Uterus (tissue), 4 donors: ENCODE measurements around the gene EMD. TPM values are rescaled to one million over a fixed set of nuclear protein-coding genes. Genes with fewer than 3 reads are reported as not detected.

Experiments used
- DNase-seq, 2 donors: peaks; one replicate each; pipeline ENCODE4 v3.0.0-alpha.2; 2019 to 2020
- H3K27ac ChIP-seq, 2 donors: fragments of 200-600 bp; sonication (generic); 1 replicate in 1 of 2; 2 replicates in 1 of 2; pipeline ENCODE4 v1.5.1; 2016 to 2018
- H3K27me3 ChIP-seq, 2 donors: fragments of 200-600 bp; sonication (generic); one replicate each; pipeline ENCODE4 v1.5.1; 2018 to 2019; ENCODE audit warnings: control low read depth in 1 of 2
- H3K36me3 ChIP-seq, 2 donors: fragments of 200-600 bp; sonication (generic); one replicate each; pipeline ENCODE4 v1.5.1; 2019; ENCODE audit warnings: control low read depth in 1 of 2
- H3K4me1 ChIP-seq, 2 donors: fragments of 200-600 bp; sonication (generic); one replicate each; pipeline ENCODE4 v1.5.1; 2018 to 2019; ENCODE audit warnings: control low read depth in 1 of 2
- H3K4me3 ChIP-seq, 2 donors: fragments of 200-600 bp; sonication (generic); 1 replicate in 1 of 2; 2 replicates in 1 of 2; pipeline ENCODE4 v1.5.1; 2018 to 2019; ENCODE audit warnings: mild to moderate bottlenecking in 1 of 2
- H3K9me3 ChIP-seq, 2 donors: fragments of 200-600 bp; sonication (generic); one replicate each; pipeline ENCODE4 v1.5.1; 2019; ENCODE audit warnings: control low read depth in 1 of 2
- CTCF ChIP-seq, 4 experiments: fragments of 200-600 bp in 2 of 4; fragments of 450-650 bp in 2 of 4; sonication (generic) in 2 of 4; IDR thresholded peaks; one replicate each; pipeline ENCODE4 v1.5.1; 2016 to 2019; ENCODE audit warnings: antibody characterized with exemption in 4 of 4, mild to moderate bottlenecking in 2 of 4, moderate library complexity in 1 of 4
- POLR2A ChIP-seq, 2 donors: fragments of 450-650 bp; IDR thresholded peaks; one replicate each; pipeline ENCODE4 v1.6.1; 2016; ENCODE audit warnings: antibody characterized with exemption in 2 of 2, mild to moderate bottlenecking in 1 of 2, moderate library complexity in 1 of 2
- intact Hi-C: fragments of 100-400 bp; cut with DNase I; formaldehyde crosslinking; loops from one replicate; pipeline ENCODE4 v1.15.1; 2023; ENCODE audit warnings: low total_unique reads
- total RNA-seq, 4 donors: library from RNA; depleted of rRNA in 3 of 4; stranded (reverse); fragments of >200 nt in 3 of 4; gene quantifications; one replicate each; pipeline versions ENCODE4 v1.1.0 to v1.2.4, GENCODE V29; 2014 to 2023
- donor health status: DM: yes; HTN: yes; CAD: no.

EMD gene
- total RNA-seq, 4 donors from 2014 or later = 13.6 to 118 (median 44.4) TPM

- Histone ChIP-seq H3K27me3 (no peaks in the 10 kb centered on the region), H3K27ac (peak overlapping the region; percentile 95 to 98), H3K9me3 (no peaks in the 10 kb centered on the region), H3K36me3 (no peaks in the 10 kb centered on the region), H3K4me1 (no peaks in the 10 kb centered on the region), H3K4me3 (no peak overlapping the region)
- DNase-seq = peak; percentile 74 to 90
- intact Hi-C loops = no loop called here
- TF ChIP-seq POLR2A (IDR thresholded peaks at IDR 0.05) (peak in 1 of 2 donors; percentile 12), CTCF (IDR thresholded peaks at IDR 0.05) (no peak)
Measured at GRCh38 chrX:154376774-154377173, 2.3 kb upstream of the EMD start.

- intact Hi-C loops = no loop called here
- peak; percentile 88 to 97 for TF ChIP-seq POLR2A (IDR thresholded peaks at IDR 0.05)
- no peak for TF ChIP-seq CTCF (IDR thresholded peaks at IDR 0.05)
Measured at GRCh38 chrX:154378059-154378798, 866 bp upstream of the EMD start.

GRCh38 chrX:154379569-154379951 is 465 bp downstream of the EMD start:
- intact Hi-C loops = no loop called here
- H3K4me1 ChIP-seq = no peaks in the 10 kb centered on the region

More at GRCh38 chrX:154378059-154378798, 866 bp upstream of the EMD start:
- Histone ChIP-seq H3K4me1 (no peaks in the 10 kb centered on the region), H3K9me3 (no peaks in the 10 kb centered on the region), H3K27me3 (no peaks in the 10 kb centered on the region), H3K4me3 (peak overlapping the region; percentile 33 to 40), H3K36me3 (no peaks in the 10 kb centered on the region), H3K27ac (peak overlapping the region; percentile 95 to 98)
- peak in 1 of 2 donors; percentile 73 for DNase-seq

GRCh38 chrX:154380153-154380552 is 1.1 kb downstream of the EMD start:
- no peaks in the 10 kb centered on the region for H3K27me3 ChIP-seq
- TF ChIP-seq CTCF (IDR thresholded peaks at IDR 0.05) (no peak), POLR2A (IDR thresholded peaks at IDR 0.05) (no peak)
- H3K4me3 ChIP-seq = peak overlapping the region; percentile 59 to 65
- intact Hi-C loops = no loop called here
- peak in 1 of 2 donors; percentile 30 for DNase-seq
- H3K9me3 ChIP-seq = no peaks in the 10 kb centered on the region
- peak overlapping the region; percentile 95 to 97 for H3K27ac ChIP-seq
- H3K4me1 ChIP-seq = no peaks in the 10 kb centered on the region
- H3K36me3 ChIP-seq = no peaks in the 10 kb centered on the region

More at GRCh38 chrX:154379569-154379951, 465 bp downstream of the EMD start:
- Histone ChIP-seq H3K27ac (peak overlapping the region; percentile 95 to 97), H3K36me3 (no peaks in the 10 kb centered on the region), H3K4me3 (peak overlapping the region; percentile 59 to 65), H3K9me3 (no peaks in the 10 kb centered on the region), H3K27me3 (no peaks in the 10 kb centered on the region)
- no peak for DNase-seq
- TF ChIP-seq CTCF (IDR thresholded peaks at IDR 0.05) = no peak
- no peak for TF ChIP-seq POLR2A (IDR thresholded peaks at IDR 0.05)

GRCh38 chrX:154380787-154381186 is 1.7 kb downstream of the EMD start:
- intact Hi-C loops = no loop called here
- no peak for DNase-seq
- Histone ChIP-seq H3K9me3 (no peaks in the 10 kb centered on the region), H3K27me3 (no peaks in the 10 kb centered on the region), H3K27ac (peak overlapping the region; percentile 95 to 97), H3K4me1 (no peaks in the 10 kb centered on the region), H3K4me3 (peak overlapping the region; percentile 59 to 65), H3K36me3 (no peaks in the 10 kb centered on the region)
- no peak for TF ChIP-seq CTCF (IDR thresholded peaks at IDR 0.05)
- no peak for TF ChIP-seq POLR2A (IDR thresholded peaks at IDR 0.05)
